ENCODE results near the gene PRKCE.

The PRKCE gene

DNA sequence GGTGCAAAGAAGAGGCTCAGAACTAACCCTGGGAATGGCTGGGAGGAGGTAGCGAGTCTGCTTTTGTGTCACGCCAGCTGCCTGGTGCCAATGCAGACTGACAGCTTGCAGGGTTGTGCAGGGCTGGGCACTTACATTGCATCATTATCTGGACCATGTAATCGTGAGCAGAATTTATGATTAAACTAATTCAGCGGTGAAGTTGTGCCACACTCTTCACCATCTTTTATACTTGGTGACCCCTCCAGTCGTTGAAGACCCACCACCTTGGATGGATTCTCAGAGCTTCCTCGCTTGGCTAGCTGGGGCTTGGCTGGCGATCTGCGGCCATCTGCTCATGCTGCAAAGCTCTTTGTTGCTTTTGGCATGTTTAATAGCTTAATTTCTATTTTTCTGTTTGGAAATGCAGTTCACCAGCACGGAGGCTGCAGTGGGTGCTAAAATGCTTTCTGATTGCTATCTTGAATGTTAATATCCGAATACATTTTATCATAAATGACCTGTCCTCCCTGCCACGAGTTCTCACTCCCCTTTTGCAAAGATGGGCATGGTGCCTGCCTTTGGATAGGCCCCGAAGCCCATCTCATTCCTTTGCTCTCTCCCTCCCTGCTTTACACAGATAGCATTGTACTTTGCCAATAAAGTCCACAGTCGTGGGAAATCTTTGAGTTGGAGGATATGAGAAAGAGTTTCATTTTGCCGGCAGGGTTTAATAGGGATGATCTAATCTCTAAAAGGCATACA, 188.2 kb downstream of the PRKCE start:
- no peak for TF ChIP-seq CTCF (IDR thresholded peaks at IDR 0.05; ENCODE audit: borderline replicate concordance, control extremely low read depth, extremely low read depth, insufficient read depth, missing control alignments)
- DNase-seq (ENCODE audit: low spot score), result no peak
- in situ Hi-C loops (cut with MboI; ENCODE audit: low sequenced_read_pairs, unreplicated experiment), result no loop called here

- DNase-seq (ENCODE audit: low spot score), result peak; percentile 47
- in situ Hi-C loops (cut with MboI; ENCODE audit: low sequenced_read_pairs, unreplicated experiment), result no loop called here
- TF ChIP-seq CTCF (IDR thresholded peaks at IDR 0.05; ENCODE audit: borderline replicate concordance, control extremely low read depth, extremely low read depth, insufficient read depth, missing control alignments), result no peak
Measured at GRCh38 chr2:45840481-45840880, 189.0 kb downstream of the PRKCE start.

DNA sequence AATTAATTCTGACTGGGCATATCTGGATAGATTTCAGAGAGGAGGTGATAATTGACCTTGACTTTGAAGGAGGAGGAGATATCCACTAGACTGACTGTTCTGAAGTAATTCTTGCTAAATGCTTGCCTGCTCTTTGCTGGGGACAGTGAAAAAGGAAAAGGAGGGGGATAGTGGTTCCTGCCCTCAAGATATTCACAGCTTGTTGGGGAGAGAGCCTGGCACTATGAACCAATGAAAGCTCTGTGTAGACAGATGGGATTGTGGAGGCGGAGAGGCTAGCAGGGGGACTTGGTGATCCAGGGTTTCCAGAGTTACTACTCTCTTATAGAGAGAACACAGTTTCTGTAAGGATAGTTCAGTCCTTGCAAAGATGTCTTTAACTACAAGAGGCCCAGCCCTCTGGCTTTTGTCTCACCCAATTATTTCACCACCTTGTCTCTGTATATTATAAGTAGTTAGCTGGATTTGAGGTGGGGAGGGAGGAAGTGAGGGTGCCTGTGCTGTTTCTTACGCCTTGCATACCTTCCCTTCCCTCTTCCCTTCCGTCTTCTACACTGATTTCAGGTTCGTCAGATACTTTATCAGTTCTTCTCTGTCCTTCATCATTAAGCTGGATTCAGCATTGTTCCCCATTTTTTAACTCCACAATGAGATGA, 190.4 kb downstream of the PRKCE start:
- DNase-seq (ENCODE audit: low spot score), result no peak
- in situ Hi-C loops (cut with MboI; ENCODE audit: low sequenced_read_pairs, unreplicated experiment), result no loop called here
- no peak for TF ChIP-seq CTCF (IDR thresholded peaks at IDR 0.05; ENCODE audit: borderline replicate concordance, control extremely low read depth, extremely low read depth, insufficient read depth, missing control alignments)

- no peak for TF ChIP-seq CTCF (IDR thresholded peaks at IDR 0.05; ENCODE audit: borderline replicate concordance, control extremely low read depth, extremely low read depth, insufficient read depth, missing control alignments)
- no peak for DNase-seq (ENCODE audit: low spot score)
- in situ Hi-C loops (cut with MboI; ENCODE audit: low sequenced_read_pairs, unreplicated experiment), result no loop called here
Measured at GRCh38 chr2:45843136-45843535, 191.7 kb downstream of the PRKCE start.

DNA sequence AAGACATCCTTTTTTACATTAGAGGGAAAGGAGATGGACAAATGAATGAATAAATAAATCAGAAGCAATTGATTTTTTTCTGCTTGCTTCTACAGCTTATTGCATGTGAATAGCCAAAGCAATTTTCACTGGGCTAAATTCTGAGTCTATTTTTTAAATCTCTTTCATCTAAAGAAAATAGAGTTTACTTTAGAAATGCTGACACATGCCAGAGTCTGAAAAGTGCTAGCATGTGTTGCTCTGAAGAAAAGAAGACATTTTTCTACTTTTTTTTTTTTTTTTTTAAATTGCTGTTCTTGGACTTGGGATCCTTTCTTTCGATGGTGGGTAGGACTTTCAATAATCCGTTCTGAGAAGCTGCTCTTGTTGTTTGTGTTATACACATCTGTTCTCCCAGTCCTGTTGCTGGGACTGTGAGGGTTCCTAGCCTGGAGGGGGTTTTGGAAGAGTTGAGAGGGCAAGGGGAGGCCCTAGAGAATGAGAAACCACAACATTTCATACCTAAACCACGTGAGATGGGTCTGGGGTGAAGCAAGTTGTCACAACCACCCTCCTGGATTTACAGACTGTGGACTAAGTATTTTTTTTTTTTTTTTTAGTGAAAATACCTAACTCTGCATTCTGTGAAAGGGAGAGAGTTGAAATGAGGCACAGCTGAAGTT, 193.5 kb downstream of the PRKCE start:
- TF ChIP-seq CTCF (IDR thresholded peaks at IDR 0.05; ENCODE audit: borderline replicate concordance, control extremely low read depth, extremely low read depth, insufficient read depth, missing control alignments), result no peak
- DNase-seq (ENCODE audit: low spot score), result no peak
- in situ Hi-C loops (cut with MboI; ENCODE audit: low sequenced_read_pairs, unreplicated experiment), result no loop called here

DNA sequence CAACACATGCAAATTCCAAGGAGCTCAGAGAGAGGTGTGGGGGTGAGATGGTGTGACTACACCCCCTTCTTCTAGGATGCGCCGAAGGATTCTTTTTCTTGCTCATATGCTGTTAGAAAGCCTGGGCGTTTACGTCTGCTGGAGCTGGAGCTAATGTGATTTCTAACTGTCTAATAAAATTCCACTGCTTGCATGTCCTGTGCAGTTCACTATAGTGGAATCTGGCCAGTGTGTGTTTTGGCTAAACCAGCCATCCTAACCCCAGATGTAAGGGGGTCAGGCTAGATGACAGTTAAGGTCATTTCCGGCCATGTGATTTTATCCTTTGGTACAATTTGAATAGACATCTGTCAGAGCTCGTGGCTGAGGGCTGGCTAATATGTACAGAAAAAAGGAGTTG, 194.1 kb downstream of the PRKCE start:
- no peak for TF ChIP-seq CTCF (IDR thresholded peaks at IDR 0.05; ENCODE audit: borderline replicate concordance, control extremely low read depth, extremely low read depth, insufficient read depth, missing control alignments)
- in situ Hi-C loops (cut with MboI; ENCODE audit: low sequenced_read_pairs, unreplicated experiment), result no loop called here
- no peak for DNase-seq (ENCODE audit: low spot score)
